HG03565 (cell line): ENCODE measurements around the gene SRGAP2C.
"Not testable (repeated sequence)": the region's sequence is repeated elsewhere in the genome, so short reads cannot be mapped to it uniquely, and the experiment has no call there.

Source experiments
- ATAC-seq: cut with Tn5 transposase; IDR thresholded peaks from one replicate; pipeline ENCODE4 v1.9.1; 2021; ENCODE audit warnings: mild to moderate bottlenecking, moderate library complexity; ENCODE audit not compliant: unreplicated experiment

SRGAP2C gene

DNA sequence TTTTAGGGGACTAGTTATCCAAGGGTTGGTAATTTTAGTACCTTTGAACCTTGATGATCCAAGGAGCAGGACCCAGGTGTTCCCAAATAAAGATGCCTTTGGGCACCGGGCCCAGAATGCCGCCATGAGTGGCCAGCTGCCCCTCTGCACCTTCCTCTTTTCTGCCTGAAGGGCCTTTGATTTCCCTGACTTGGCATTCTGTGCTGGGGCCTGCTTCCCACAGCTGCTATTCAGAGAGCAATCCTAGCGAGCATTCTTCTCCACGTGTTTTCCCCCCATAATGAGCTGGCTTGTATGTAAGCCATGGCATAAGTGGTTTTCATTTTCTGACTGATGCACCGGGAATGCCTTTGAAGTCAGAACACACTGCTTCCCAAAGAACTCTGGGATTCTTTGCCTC is 184.1 kb downstream of the SRGAP2C start:
- ATAC-seq, result not testable (repeated sequence)

- not testable (repeated sequence) for ATAC-seq
These were observed 185.2 kb downstream of the SRGAP2C start for GRCh38 chr1:121369959-121370358.

DNA sequence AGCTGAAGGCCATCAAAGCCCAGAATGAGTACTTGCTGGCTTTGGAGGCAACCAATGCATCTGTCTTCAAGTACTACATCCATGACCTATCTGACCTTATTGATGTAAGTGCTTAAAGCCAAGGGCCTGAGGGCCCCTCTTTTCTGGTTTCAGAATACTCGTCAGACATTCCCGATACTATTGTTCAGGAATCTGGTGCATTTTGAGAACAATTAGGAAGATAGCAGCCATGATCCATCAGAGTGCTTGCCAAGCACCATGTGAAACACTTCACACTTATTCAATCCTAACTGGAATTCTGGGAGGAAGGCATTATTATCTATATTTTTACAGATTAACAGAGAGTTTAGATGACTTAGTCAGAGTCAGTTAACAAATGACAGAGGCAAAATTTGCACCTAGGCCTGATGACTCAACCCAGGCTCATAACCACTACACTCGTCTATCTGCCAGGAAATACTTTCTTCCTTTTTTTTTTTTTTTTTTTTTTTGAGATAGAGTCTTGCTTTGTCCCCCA is 190.1 kb downstream of the SRGAP2C start:
- not testable (repeated sequence) for ATAC-seq

DNA sequence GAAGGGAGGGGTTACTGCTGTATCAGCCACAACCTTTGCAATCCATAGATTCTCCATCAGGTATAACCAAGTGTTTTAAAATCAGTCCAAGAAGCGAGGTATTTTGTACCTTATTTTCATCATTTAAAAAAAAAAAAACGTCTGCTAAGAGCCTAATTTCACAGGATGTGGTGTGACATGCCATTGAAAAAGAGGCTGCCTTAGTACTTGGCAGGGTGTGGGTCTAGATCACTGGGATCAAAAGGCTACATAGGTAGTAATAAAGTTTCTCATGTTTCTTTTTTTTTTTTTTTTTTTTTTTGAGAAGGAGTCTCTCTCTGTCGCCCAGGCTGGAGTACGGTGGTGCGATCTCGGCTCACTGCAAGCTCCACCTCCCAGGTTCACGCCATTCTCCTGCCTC is 192.2 kb downstream of the SRGAP2C start:
- not testable (repeated sequence) for ATAC-seq

DNA sequence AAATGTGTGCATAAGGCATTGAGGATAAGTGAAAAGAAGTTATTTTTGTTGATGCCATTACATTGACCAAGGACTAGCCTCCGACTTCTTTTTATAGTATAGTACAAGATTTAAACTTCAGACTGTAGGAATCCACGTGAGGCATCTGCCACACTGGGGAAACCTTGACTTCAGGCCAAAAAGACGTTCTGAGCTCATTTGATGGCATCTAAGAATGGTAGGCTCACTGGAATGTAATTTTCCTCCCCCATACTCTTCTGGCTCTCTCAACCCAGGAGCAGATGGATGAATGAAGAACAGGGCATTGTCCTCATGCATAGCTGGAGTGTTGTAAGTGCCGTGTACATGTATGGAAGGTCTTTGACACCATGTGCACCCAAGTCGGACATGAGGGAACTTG is 194.0 kb downstream of the SRGAP2C start:
- not testable (repeated sequence) for ATAC-seq

DNA sequence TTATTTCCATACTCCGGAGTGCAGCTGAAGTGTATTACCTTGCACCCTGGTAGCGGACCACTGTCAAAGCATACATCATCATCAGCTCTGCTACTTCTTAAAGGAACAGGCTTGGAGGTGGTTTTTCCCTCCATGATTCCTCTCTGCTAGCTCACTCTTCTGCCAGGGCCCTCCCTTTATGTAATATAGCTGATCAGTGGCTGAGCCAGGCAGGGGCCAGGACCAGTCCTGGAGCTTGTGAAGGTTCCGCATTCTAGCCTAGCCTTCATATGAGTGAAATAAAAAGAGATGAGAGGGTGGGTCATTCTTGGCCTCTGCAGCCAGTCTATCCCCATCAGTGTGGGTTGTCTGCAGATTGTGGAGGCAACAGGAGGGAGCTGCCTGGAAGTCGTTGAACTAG is 200.0 kb downstream of the SRGAP2C start:
- ATAC-seq, result not testable (repeated sequence)

DNA sequence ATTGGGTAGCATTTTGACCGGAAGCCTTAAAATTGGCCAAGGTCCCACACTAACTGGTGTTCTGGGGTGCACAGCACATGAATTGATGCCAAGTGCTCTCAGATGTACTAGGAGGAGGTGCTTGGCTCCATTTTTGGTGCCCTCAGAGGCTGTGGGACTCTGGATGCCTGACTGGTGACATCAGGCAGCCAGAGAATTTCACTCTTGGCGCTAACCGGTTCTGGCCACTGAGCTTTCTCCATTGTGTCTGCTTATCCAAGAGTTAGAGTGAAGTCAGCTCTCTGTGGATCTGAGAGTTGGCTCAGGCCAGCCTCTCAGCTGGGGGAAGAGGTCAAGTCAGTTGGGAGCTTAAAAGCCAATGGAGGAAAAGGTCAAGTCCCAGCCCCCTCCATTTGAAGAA is 200.4 kb downstream of the SRGAP2C start:
- ATAC-seq, result not testable (repeated sequence)

DNA sequence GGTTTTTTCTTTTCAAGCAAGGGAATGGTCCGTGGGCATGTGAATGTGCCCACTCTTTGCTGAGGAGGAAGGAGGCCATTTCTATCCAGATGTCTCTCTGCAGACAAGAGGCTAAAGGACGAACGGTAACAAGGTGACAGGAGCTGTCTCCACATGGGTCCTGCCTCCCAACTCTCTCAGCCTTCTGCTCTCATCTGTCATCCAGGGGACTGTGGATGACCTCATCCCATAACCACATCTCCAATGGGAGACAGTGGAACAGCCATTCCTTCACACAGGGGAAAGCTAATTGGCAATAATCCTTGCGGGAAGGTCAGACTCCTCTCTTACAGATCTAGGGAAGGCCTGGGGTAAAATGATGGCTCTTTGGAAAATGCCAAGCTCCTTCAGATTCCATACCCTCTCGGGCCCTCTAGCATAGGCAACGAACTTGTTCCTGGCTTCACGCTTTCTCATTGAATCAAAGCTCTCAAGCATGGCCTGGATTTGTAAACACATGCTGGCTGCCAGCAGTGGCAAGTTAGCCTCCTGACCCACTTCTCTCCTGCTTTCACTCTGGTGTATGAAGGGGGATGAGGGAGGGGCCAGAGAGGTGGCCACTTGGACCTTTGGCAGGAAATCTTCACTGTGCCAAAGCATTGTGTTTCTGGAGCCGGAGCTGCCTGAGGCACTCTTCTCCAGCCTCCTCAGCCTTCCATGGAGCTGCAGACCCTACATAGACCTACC is 201.0 kb downstream of the SRGAP2C start:
- ATAC-seq, result not testable (repeated sequence)

DNA sequence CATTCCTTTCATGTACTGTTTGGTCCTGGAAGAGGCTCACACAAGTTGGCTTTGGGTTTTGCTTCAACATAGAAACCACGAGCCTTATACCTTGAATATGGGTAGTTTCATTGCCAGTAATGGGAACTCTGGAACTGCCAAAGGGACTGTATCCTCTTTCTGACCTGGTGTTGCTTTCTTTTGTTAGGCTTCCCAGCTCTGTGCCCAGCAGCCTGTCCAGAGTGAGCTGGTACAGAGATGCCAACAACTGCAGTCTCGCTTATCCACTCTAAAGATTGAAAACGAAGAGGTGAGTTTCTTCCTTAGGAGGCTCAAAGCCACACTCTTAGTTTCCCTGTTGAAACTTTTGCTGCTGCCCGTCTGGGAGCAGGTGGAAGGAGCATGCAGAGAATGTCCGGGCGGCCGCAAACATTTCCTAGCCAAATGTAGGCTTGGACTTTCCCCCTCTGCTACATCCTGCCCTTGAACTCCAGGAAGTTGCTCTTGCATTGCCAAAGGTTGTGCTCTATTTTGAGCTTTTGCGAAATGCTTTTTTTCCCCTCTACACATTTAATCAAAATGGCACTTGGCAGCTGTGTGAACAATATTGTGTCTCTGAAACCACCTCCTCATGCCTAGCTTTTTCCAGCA is 201.7 kb downstream of the SRGAP2C start:
- ATAC-seq, result not testable (repeated sequence)

DNA sequence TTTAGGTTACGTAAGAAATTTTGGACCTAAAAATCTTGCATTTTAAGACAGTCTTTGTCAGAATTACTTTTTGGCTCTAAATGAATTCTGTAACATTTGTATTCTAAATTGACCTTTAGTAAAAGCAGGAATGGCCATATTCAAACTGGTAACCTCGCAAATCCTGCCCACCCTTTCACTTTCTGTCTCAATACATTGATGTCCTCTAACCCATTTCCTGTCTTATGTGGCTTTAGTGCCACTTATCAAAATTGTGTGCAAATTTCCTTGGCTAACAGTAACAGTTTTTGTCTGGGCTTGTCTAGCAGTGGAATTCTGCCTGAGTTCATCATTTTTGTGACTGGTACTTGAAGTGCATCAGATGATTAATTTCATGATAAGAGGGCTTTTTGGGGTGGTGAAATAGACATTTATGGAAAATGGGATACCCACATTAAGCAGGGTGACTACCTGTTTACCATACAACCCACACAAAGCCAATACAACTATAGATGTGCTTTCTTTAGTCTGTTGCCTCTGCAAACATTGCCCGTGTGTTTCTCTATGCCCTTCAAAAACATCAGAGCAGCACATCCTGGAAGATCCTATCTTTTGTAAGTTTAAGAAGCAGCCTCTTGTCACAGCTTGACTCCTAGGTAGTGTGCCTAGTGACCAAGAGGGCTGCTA is 205.3 kb downstream of the SRGAP2C start:
- ATAC-seq, result not testable (repeated sequence)

DNA sequence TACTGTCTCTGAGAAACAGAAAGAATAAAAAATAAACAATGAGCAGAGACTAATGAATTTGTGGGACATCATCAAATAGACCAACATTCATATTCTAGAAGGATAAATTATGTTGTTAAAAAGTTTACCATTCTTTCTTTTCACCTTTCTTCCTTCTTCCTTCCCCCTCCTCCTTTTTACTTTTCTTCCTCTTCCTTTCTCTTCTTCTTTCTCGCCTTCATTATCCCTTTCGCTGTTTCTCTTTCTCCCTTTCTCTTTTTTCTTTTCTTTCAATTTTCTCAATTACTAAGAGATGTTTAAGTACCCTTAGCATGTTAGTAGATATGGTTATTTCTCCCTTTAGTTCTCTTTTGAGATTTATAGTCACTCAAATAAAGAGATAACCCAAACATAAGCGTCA is 207.4 kb downstream of the SRGAP2C start:
- ATAC-seq, result not testable (repeated sequence)

GRCh38 chr1:121395718-121396201 is 211.0 kb downstream of the SRGAP2C start:
- ATAC-seq, result not testable (repeated sequence)

DNA sequence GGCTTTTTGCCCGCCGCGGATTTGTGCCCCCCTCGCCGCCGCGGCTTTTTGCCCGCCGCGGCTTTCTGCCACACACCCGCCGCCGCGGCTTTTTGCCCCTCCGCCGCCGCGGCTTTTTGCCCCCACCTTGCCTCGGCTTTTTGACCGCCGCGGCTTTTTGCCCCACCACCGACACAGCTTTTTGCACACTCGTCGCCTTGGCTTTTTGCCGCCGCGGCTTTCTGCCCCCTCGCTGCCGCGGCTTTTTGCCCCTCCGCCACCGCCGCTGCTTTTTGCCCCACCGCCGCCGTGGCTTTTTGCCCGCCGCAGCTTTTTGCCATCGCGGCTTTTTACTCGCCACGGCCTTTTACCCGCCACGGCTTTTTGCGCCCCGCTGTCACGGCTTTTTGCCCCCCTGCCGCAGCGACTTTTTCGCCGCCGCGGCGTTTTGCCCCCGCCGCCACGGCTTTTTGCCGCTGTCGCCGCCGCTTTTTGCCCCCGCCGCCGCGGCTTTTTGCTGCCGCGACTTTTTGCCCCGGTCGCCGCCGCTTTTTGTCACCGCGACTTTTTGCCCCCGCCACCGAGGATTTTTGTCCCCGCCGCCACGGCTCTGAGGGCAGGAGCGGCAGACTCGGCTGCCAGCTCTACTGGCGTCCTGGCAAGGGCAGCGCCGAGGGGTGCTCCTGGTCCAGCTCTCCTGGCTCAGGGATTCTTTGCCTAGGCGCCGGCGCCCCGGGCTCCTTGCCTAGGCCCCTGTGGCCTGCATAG is 211.7 kb downstream of the SRGAP2C start:
- not testable (repeated sequence) for ATAC-seq

GRCh38 chr1:121397101-121397500 is 212.3 kb downstream of the SRGAP2C start:
- ATAC-seq, result not testable (repeated sequence)

- ATAC-seq, result not testable (repeated sequence)
These were observed 214.4 kb downstream of the SRGAP2C start for GRCh38 chr1:121399193-121399592.

DNA sequence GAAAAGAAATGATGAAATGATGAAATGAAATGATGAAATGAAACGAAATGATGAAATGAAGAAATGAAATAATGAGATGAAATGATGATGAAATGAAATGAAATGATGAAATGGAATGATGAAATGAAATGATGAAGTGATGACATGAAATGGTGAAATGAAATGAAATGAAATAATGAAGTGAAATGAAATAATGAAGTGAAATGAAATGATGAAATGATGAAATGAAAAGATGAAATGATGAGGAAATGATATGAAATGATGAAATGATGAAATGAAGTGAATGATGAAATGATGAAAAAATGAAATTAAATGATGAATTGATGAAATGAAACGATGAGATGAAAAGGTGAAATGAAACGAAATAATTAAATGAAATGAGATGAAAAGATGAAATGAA is 215.3 kb downstream of the SRGAP2C start:
- not testable (repeated sequence) for ATAC-seq

DNA sequence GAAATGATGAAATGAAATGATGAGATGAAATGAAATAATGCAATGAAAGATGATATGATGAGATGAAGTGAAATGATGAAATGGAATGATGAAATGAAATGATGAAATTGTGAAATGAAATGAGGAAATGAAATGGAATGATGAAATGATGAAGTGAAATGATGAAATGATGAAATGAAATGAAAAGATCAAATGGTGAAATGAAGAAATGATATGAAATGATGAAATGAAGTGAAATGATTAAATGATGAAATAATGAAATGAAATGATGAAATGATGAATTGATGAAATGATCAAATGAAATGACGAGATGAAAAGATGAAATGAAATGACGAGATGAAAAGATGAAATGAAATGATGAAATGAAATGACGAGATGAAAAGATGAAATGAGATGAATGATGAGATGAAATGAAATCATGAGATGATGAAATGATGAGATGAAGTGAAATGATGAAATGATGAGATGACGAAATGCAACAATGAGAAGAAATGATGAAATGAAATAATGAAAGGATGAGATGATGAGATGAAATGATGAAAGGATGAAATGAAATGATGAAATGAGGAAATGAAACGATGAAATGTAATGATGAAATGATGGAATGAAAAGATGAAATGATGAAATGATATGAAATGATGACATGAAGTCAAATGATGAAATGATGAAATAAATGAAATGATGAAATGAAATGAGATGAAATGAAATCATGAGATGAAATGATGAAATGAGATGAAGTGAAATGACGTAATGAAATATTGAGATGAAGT is 216.0 kb downstream of the SRGAP2C start:
- not testable (repeated sequence) for ATAC-seq

DNA sequence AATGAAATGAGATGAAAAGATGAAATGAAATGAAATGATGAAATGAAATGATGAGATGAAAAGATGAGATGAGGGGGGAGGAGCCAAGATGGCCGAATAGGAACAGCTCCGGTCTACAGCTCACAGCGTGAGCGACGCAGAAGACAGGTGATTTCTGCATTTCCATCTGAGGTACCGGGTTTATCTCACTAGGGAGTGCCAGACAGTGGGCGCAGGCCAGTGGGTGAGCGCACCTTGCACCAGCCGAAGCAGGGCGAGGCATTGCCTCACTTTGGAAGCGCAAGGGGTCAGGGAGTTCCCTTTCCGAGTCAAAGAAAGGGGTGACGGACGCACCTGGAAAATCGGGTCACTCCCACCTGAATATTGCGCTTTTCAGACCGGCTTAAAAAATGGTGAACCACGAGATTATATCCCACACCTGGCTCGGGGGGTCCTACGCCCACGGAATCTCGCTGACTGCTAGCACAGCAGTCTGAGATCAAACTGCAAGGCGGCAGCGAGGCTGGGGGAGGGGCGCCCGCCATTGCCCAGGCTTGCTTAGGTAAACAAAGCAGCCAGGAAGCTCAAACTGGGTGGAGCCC is 216.7 kb downstream of the SRGAP2C start:
- ATAC-seq, result not testable (repeated sequence)

DNA sequence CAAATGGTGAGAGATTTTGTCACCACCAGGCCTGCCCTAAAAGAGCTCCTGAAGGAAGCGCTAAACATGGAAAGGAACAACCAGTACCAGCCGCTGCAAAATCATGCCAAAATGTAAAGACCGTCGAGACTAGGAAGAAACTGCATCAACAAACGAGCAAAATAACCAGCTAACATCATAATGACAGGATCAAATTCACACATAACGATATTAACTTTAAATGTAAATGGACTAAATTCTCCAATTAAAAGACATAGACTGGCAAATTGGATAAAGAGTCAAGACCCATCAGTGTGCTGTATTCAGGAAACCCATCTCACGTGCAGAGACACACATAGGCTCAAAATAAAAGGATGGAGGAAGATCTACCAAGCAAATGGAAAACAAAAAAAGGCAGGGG is 218.5 kb downstream of the SRGAP2C start:
- not testable (repeated sequence) for ATAC-seq

GRCh38 chr1:121408354-121408753 is 223.6 kb downstream of the SRGAP2C start:
- ATAC-seq, result no peak
